ENCODE data around the gene FNDC3B. TPM values are rescaled to one million over a fixed set of nuclear protein-coding genes. Genes with fewer than 3 reads are reported as not detected.

FNDC3B gene
- total and polyA plus RNA-seq, 4 donors: 23.3 to 74.2 (median 32.9) TPM

GRCh38 chr3:172046268-172046915 is 7.0 kb downstream of the FNDC3B start (continued):
- TF ChIP-seq CTCF (IDR thresholded peaks at IDR 0.05; ENCODE audit: low read depth, low read length, missing input control): no peak

DNA sequence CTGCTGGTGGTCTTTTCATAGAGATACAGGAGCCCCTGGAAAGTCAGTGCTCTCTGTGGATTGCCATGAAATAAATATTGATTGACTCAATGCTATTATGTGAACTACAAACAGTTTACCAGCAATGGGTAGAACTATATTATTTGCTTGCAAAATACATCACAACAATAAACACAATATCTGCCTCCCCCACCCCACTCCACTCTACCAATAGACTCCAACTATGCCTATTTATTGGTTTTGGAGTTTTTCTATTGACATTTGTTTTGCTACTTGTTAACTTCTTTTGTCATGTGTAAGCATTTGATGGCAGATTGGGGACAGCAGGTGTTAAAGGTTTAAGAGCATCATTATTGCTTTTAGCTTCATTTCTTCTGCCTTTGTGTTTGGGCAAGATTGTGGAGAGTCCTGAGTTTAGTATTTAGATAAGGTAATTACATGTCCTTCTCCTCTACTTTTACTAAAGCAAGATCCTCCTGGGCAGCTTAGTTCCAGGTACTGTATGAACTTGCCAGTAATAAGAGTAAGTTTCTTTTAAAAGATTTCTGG is 8.3 kb downstream of the FNDC3B start:
- H3K9ac ChIP-seq (ENCODE audit: low read depth in 1 of 2, low read length in 2 of 2): no peak overlapping the region
- DNase-seq (ENCODE audit: low spot score): no peak
- peaks cover 1 to 9% (median 7%) of the 10 kb centered on the region in 4 donors for H3K36me3 ChIP-seq (ENCODE audit: control insufficient read depth in 4 of 4, insufficient read depth in 3 of 4, low read depth in 1 of 4, low read length in 3 of 4)
- no peak for TF ChIP-seq JUND (IDR thresholded peaks at IDR 0.05)
- no peak for TF ChIP-seq FOXA2 (IDR thresholded peaks at IDR 0.05)
- TF ChIP-seq HNF4A (conservative IDR thresholded peaks at IDR 0.05): no peak
- TF ChIP-seq MAX (IDR thresholded peaks at IDR 0.05): no peak
- no peak for TF ChIP-seq RAD21 (IDR thresholded peaks at IDR 0.05)
- no peak for TF ChIP-seq GABPA (IDR thresholded peaks at IDR 0.05 in 1 of 2, conservative IDR thresholded peaks at IDR 0.05 in 1 of 2)
- TF ChIP-seq CTCF (IDR thresholded peaks at IDR 0.05; ENCODE audit: low read depth, low read length, missing input control): no peak
- TF ChIP-seq NR2F2 (IDR thresholded peaks at IDR 0.05): no peak
- TF ChIP-seq YY1 (IDR thresholded peaks at IDR 0.05): no peak
- TF ChIP-seq FOXA1 (IDR thresholded peaks at IDR 0.05): no peak
- TF ChIP-seq TAF1 (conservative IDR thresholded peaks at IDR 0.05): no peak
- H3K27ac ChIP-seq (ENCODE audit: low read depth in 1 of 2, low read length in 2 of 2): no peak overlapping the region
- peaks cover 7 to 20% (median 13%) of the 10 kb centered on the region in 4 donors for H3K4me1 ChIP-seq (ENCODE audit: control insufficient read depth in 4 of 4, insufficient read depth in 4 of 4, low read length in 3 of 4)
- no peak overlapping the region for H3K4me3 ChIP-seq (ENCODE audit: low read depth in 1 of 3, low read length in 3 of 3)
- no peaks in the 10 kb centered on the region for H3K27me3 ChIP-seq (ENCODE audit: control insufficient read depth in 4 of 4, insufficient read depth in 4 of 4, low read length in 3 of 4)
- H3K9me3 ChIP-seq (ENCODE audit: control insufficient read depth in 4 of 4, low read length in 3 of 4): no peaks in the 10 kb centered on the region

DNA sequence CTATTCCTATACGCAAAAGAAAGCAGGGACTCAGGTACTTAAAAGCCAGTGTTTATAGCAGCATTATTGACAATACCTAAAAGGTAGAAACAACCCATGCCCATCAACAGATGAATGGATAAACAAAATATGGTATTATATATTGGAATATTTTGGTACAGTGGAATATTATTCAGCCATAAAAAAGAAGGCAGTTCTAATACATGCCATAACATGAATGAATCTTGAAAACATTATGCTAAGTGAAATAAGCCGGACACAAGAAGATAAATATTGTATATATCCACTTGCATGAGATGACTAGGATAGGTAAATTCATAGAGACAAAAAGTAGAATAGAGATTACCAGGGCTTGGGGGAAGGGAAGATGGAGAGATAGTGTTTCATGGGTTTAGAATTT is 9.2 kb downstream of the FNDC3B start:
- no peak overlapping the region for H3K4me3 ChIP-seq (ENCODE audit: low read depth in 1 of 3, low read length in 3 of 3)
- H3K9me3 ChIP-seq (ENCODE audit: control insufficient read depth in 4 of 4, low read length in 3 of 4): no peaks in the 10 kb centered on the region
- 94% methylated on average over 2 of the region's 2 CpGs for WGBS
- no peak overlapping the region for H3K27ac ChIP-seq (ENCODE audit: low read depth in 1 of 2, low read length in 2 of 2)
- H3K27me3 ChIP-seq (ENCODE audit: control insufficient read depth in 4 of 4, insufficient read depth in 4 of 4, low read length in 3 of 4): no peaks in the 10 kb centered on the region
- no peak overlapping the region for H3K9ac ChIP-seq (ENCODE audit: low read depth in 1 of 2, low read length in 2 of 2)
- DNase-seq (ENCODE audit: low spot score): no peak
- H3K36me3 ChIP-seq (ENCODE audit: control insufficient read depth in 4 of 4, insufficient read depth in 3 of 4, low read depth in 1 of 4, low read length in 3 of 4): peaks cover 1 to 9% (median 7%) of the 10 kb centered on the region in 4 donors
- H3K4me1 ChIP-seq (ENCODE audit: control insufficient read depth in 4 of 4, insufficient read depth in 4 of 4, low read length in 3 of 4): peaks cover 4 to 16% (median 13%) of the 10 kb centered on the region in 4 donors
- no peak for TF ChIP-seq FOXA2 (IDR thresholded peaks at IDR 0.05)
- TF ChIP-seq REST (IDR thresholded peaks at IDR 0.05): no peak
- no peak for TF ChIP-seq JUND (IDR thresholded peaks at IDR 0.05)
- TF ChIP-seq GABPA (IDR thresholded peaks at IDR 0.05 in 1 of 2, conservative IDR thresholded peaks at IDR 0.05 in 1 of 2): no peak
- TF ChIP-seq, protein P1, sequence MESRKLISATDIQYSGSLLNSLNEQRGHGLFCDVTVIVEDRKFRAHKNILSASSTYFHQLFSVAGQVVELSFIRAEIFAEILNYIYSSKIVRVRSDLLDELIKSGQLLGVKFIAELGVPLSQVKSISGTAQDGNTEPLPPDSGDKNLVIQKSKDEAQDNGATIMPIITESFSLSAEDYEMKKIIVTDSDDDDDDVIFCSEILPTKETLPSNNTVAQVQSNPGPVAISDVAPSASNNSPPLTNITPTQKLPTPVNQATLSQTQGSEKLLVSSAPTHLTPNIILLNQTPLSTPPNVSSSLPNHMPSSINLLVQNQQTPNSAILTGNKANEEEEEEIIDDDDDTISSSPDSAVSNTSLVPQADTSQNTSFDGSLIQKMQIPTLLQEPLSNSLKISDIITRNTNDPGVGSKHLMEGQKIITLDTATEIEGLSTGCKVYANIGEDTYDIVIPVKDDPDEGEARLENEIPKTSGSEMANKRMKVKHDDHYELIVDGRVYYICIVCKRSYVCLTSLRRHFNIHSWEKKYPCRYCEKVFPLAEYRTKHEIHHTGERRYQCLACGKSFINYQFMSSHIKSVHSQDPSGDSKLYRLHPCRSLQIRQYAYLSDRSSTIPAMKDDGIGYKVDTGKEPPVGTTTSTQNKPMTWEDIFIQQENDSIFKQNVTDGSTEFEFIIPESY (IDR thresholded peaks at IDR 0.05): no peak
- TF ChIP-seq EGR1 (IDR thresholded peaks at IDR 0.05; ENCODE audit: low read depth in 2 of 2): no peak
- TF ChIP-seq FOXA1 (IDR thresholded peaks at IDR 0.05): no peak
- no peak for TF ChIP-seq YY1 (IDR thresholded peaks at IDR 0.05)
- TF ChIP-seq SP1 (IDR thresholded peaks at IDR 0.05): no peak
- TF ChIP-seq, protein P2, sequence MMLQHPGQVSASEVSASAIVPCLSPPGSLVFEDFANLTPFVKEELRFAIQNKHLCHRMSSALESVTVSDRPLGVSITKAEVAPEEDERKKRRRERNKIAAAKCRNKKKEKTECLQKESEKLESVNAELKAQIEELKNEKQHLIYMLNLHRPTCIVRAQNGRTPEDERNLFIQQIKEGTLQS (IDR thresholded peaks at IDR 0.05): no peak
- TF ChIP-seq TAF1 (conservative IDR thresholded peaks at IDR 0.05): no peak
- TF ChIP-seq MAX (IDR thresholded peaks at IDR 0.05): no peak
- TF ChIP-seq HNF4G (IDR thresholded peaks at IDR 0.05): no peak
- no peak for TF ChIP-seq RAD21 (IDR thresholded peaks at IDR 0.05)

Measured in liver (tissue), 9 donors.